ENCODE data around the gene STAG1.
"Not testable (repeated sequence)": the region's sequence is repeated elsewhere in the genome, so short reads cannot be mapped to it uniquely, and the experiment has no call there.

Gene STAG1

DNA sequence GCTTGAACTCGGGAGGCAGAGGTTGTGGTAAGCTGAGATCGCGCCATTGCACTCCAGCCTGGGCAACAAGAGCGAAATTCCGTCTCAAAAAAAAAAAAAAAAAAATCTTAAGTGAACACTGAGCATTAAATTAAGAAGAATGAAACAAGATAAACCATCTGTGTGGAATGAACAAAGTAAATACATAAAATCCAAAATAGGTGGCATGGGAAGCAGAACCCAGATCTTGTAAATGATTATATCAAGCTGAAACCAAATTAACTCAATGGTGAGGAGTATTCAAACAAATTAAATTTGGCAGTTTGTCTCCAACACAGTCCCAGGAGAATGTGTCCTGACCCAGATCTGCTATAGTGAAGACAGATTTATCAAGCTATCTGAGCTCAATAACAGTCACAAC lies 32.1 kb downstream of the STAG1 start:
- TF ChIP-seq, protein P1, sequence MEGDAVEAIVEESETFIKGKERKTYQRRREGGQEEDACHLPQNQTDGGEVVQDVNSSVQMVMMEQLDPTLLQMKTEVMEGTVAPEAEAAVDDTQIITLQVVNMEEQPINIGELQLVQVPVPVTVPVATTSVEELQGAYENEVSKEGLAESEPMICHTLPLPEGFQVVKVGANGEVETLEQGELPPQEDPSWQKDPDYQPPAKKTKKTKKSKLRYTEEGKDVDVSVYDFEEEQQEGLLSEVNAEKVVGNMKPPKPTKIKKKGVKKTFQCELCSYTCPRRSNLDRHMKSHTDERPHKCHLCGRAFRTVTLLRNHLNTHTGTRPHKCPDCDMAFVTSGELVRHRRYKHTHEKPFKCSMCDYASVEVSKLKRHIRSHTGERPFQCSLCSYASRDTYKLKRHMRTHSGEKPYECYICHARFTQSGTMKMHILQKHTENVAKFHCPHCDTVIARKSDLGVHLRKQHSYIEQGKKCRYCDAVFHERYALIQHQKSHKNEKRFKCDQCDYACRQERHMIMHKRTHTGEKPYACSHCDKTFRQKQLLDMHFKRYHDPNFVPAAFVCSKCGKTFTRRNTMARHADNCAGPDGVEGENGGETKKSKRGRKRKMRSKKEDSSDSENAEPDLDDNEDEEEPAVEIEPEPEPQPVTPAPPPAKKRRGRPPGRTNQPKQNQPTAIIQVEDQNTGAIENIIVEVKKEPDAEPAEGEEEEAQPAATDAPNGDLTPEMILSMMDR (IDR thresholded peaks at IDR 0.05; ENCODE audit: insufficient read depth, low read depth, low read length, missing control alignments), result no peak
- no peak for DNase-seq (ENCODE audit: low read depth)
- H3K4me3 ChIP-seq (ENCODE audit: low read length), result no peak overlapping the region

DNA sequence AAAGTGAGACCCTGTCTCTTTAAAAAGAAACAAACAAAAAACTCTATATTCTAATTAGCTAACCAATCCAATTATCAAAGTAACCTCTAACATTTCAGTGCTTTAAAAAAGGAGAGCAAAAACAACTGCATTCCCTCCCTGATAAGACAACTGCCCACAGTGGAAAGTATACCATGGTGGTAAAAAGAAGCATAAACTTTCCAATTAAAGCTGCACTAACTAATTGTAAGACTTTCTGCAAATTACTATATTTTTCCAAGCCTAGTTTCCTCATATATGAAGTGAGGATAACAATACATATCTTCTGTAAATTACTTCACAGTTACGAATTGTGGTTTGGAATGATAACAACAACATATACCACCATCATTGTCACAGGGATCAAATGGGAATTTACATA lies 35.5 kb downstream of the STAG1 start:
- no peak for DNase-seq (ENCODE audit: low read depth)
- TF ChIP-seq, protein P1 (IDR thresholded peaks at IDR 0.05; ENCODE audit: insufficient read depth, low read depth, low read length, missing control alignments), result no peak
- H3K4me3 ChIP-seq (ENCODE audit: low read length), result no peak overlapping the region

DNA sequence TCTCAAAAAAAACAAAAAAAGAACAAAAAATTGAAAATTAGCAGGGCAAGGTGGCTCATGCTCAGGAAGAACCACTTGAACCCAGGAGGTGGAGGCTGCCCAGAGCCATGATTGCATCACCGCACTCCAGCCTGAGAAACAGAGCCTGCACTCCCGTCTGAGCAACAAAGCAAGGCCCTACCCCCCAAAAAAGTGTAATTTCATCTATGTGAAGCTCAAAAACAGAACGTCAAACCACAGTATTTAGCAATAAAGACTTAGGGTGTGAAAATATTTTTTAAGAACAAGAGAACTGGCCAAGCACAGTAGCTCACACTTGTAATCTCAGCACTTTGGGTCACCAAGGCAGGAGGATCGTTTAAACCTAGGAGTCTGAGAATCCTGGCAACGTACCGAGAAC lies 38.2 kb downstream of the STAG1 start:
- no peak overlapping the region for H3K4me3 ChIP-seq (ENCODE audit: low read length)
- TF ChIP-seq, protein P1 (IDR thresholded peaks at IDR 0.05; ENCODE audit: insufficient read depth, low read depth, low read length, missing control alignments), result no peak
- no peak for DNase-seq (ENCODE audit: low read depth)

DNA sequence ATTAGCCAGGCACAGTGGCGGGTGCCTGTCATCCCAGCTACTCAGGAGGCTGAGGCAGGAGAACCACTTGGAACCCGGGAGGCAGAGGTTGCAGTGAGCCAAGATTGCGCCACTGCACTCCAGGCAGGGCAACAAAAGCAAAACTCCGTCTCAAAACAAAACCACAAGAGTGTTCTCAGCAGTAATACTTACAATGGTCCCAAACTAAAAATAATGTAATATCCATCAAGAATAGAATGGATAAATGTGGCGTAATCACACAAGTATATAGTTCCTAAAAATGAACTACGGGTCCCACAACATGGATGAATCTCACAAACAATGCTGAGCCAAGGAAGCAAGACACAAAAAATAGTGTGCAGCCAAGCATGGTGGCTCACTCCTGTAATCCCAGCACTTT lies 39.2 kb downstream of the STAG1 start:
- H3K4me3 ChIP-seq (ENCODE audit: low read length), result no peak overlapping the region
- TF ChIP-seq, protein P1 (IDR thresholded peaks at IDR 0.05; ENCODE audit: insufficient read depth, low read depth, low read length, missing control alignments), result no peak
- DNase-seq (ENCODE audit: low read depth), result no peak

DNA sequence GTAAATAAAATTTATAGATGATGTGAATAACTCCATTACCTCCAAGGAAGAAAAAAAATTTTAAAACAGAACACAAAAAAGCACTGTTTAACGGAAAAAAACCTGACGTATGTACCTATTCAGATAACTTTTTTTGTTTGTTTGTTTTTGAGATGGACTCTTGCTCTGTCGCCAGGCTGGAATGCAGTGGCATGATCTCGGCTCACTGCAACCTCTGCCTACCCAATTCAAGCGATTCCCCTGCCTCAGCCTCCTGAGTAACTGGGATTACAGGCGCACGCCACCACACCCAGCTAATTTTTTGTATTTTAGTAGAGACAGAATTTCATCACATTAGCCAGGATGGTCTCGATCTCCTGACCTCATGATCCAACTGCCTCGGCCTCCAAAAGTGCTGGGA lies 40.3 kb downstream of the STAG1 start:
- not testable (repeated sequence) for DNase-seq (ENCODE audit: low read depth); H3K4me3 ChIP-seq (ENCODE audit: low read length)

DNA sequence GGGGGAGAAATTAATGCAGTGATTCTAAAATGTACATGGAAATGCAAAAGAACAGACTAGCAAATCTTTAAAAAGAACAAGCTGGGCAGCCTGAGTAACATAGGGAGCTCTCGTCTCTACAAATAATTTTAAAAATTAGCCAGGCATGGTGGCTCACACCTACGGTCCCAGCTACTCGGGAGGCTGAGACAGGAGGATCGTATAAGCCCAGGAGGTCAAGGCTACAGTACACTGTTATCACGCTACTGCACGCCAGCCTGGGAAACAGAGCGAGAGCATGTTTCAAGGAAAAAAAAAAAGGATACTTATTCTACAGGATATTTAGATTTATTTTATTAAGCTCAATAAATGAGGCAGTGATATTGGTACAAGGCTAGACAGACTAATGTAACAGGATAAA lies 40.9 kb downstream of the STAG1 start:
- no peak overlapping the region for H3K4me3 ChIP-seq (ENCODE audit: low read length)
- TF ChIP-seq, protein P1 (IDR thresholded peaks at IDR 0.05; ENCODE audit: insufficient read depth, low read depth, low read length, missing control alignments), result no peak

DNA sequence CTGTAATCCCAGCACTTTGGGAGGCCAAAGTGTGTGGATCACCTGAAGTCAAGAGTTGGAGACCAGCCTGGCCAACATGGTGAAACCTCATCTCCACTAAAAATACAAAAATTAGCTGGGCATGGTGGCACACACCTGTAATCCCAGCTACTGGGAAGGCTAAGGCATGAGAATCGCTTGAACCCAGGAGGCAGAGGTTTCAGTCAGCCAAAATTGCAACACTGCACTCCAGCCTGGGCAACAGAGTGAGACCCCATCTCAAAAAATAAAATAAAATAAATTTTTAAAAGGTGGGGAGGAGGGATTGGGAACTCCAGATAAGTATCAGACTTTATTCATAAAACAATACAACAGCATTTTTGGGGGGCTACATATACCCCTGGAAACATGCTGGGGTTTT lies 42.4 kb downstream of the STAG1 start:
- not testable (repeated sequence) for H3K4me3 ChIP-seq (ENCODE audit: low read length); DNase-seq (ENCODE audit: low read depth)

More for the DNA sequence above, 40.9 kb downstream of the STAG1 start:
- no peak for DNase-seq (ENCODE audit: low read depth)

DNA sequence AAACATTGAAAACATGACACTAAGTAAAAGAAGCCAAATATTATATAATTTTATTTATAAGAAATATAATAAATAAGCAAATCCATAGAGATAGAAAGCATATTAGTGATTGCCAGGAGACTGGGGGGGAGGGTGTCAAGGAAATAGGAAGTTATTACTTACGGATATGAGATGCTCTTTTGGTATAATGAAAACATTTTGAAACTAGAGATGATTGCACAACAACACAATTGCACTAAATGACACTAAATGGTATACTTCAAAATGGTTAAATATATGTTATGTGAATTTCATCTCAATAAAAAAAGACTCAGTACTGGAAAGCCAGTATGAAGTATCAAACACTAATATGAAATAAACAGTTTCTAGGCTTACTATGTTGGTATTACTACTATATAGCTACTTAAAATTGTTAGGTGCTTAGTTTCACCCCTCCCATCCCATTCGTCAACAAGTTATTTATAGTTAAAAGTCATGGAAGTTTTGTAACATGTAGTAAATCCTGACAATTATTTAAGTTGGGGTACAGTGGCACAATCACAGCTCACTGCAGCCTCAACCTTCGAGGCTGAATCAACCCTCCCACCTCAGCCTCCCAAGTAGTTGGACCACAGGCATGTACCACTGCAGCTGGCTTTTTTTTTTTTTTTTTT lies 43.7 kb downstream of the STAG1 start:
- TF ChIP-seq, protein P1 (IDR thresholded peaks at IDR 0.05; ENCODE audit: insufficient read depth, low read depth, low read length, missing control alignments), result no peak
- no peak for DNase-seq (ENCODE audit: low read depth)
- H3K4me3 ChIP-seq (ENCODE audit: low read length), result no peak overlapping the region
